K562 (cell line): Measurements from ENCODE around the gene HOXC12. TPM values are rescaled to one million over a fixed set of nuclear protein-coding genes. Genes with fewer than 3 reads are reported as not detected.
A peak's percentile ranks its signal among the peaks of the same experiment; 100 is the strongest.

Experiments
- ATAC-seq: fragments of 200-7000 bp; cut with Tn5 transposase; 3 replicates; pipeline ENCODE4 v1.9.1; 2020; ENCODE audit warnings: moderate library complexity
- BruUV-seq: library from RNA; stranded (reverse); fragments of 400-500 nt; replicated peaks from 2 replicates; lab custom pipeline; 2021; lab: Mats Ljungman, UMichigan
- CTCF ChIA-PET: fragments of 300-600 bp; formaldehyde crosslinking; extraction: SDS; loops from one replicate; lab custom pipeline; 2021; ENCODE audit warnings: low intra/inter-chr PET ratio; lab: Yijun Ruan, JAX
- POLR2A ChIA-PET: fragments of 300-600, 350-650 bp; sonication (Branson Sonifier 250); formaldehyde crosslinking; extraction: SDS; loops from one replicate; lab custom pipeline; 2021; ENCODE audit warnings: antibody characterized with exemption, inconsistent platforms; lab: Yijun Ruan, JAX
- DNase-seq, 4 experiments: peaks; one replicate each; pipeline versions ENCODE4 v3.0.0 to v3.0.0-alpha.2; 2011 to 2018; ENCODE audit warnings: low spot score in 3 of 4, mixed read lengths in 3 of 4; ENCODE audit errors: extremely low read depth in 1 of 4
- FAIRE-seq: peaks from 2 replicates; lab custom pipeline; 2011; peaks lifted over from hg19 to GRCh38; lab: Jason Lieb, UNC
- H2AFZ ChIP-seq: 2 replicates; pipeline ENCODE4 v1.6.0; 2011; ENCODE audit warnings: low read depth, low read length, control low read depth, inconsistent platforms
- H3K27ac ChIP-seq: fragments of 200-600 bp; 3 replicates; pipeline ENCODE4 v1.8.0; 2011; ENCODE audit warnings: low read depth, mild to moderate bottlenecking, control low read depth, inconsistent platforms, low read length, moderate library complexity, mixed read lengths; ENCODE audit errors: extremely low read depth
- H3K27me3 ChIP-seq, 2 experiments: fragments of 300-600 bp in 1 of 2; 2 replicates in 1 of 2; 3 replicates in 1 of 2; pipeline versions ENCODE4 v1.6.0 to v1.8.0; 2011; ENCODE audit warnings: inconsistent platforms in 2 of 2, low read length in 2 of 2, mild to moderate bottlenecking in 1 of 2, mixed read lengths in 1 of 2, moderate library complexity in 1 of 2; ENCODE audit not compliant: control insufficient read depth in 2 of 2, insufficient read depth in 2 of 2
- H3K36me3 ChIP-seq: fragments of 300-600 bp; 3 replicates; pipeline ENCODE4 v1.8.0; 2011; ENCODE audit warnings: mild to moderate bottlenecking, low read length, inconsistent platforms; ENCODE audit not compliant: control insufficient read depth, insufficient read depth
- H3K4me1 ChIP-seq, 2 experiments: fragments of 200-600 bp in 1 of 2; replicated peaks in 1 of 2; 2 replicates in 1 of 2; 3 replicates in 1 of 2; pipeline versions ENCODE4 v1.5.1 to v1.8.0; 2011; ENCODE audit warnings: inconsistent platforms in 2 of 2, low read length in 2 of 2, mild to moderate bottlenecking in 1 of 2, mixed read lengths in 1 of 2, moderate library complexity in 1 of 2; ENCODE audit not compliant: control insufficient read depth in 2 of 2, insufficient read depth in 2 of 2
- H3K4me2 ChIP-seq: 2 replicates; pipeline ENCODE4 v1.6.1; 2011; ENCODE audit warnings: low read length, control low read depth, inconsistent platforms, mixed read lengths; ENCODE audit not compliant: insufficient read depth
- H3K4me3 ChIP-seq: fragments of 200-600 bp; sonication (generic), shearing (Covaris generic); 2 replicates; pipeline ENCODE4 v1.5.1; 2016; ENCODE audit warnings: control low read depth, inconsistent platforms
- H3K79me2 ChIP-seq: fragments of 200-600 bp; 3 replicates; pipeline ENCODE4 v1.8.0; 2011; ENCODE audit warnings: low read length, inconsistent platforms; ENCODE audit not compliant: control insufficient read depth, insufficient read depth
- H3K9ac ChIP-seq, 2 experiments: 2 replicates each; pipeline versions ENCODE4 v1.6.0 to v1.6.1; 2011; ENCODE audit warnings: low read depth in 2 of 2, low read length in 2 of 2, control low read depth in 1 of 2, inconsistent platforms in 1 of 2, mild to moderate bottlenecking in 1 of 2, mixed read lengths in 1 of 2; ENCODE audit not compliant: insufficient read depth in 1 of 2
- H3K9me1 ChIP-seq: one replicate; pipeline ENCODE4 v1.6.0; 2011; ENCODE audit warnings: inconsistent platforms, mild to moderate bottlenecking, low read length, moderate library complexity; ENCODE audit not compliant: control insufficient read depth, insufficient read depth
- H3K9me3 ChIP-seq: replicated peaks from 2 replicates; pipeline ENCODE4 v1.5.1; 2011; ENCODE audit warnings: low read depth, low read length, inconsistent platforms; ENCODE audit not compliant: control insufficient read depth, insufficient read depth
- H4K20me1 ChIP-seq: replicated peaks from 2 replicates; pipeline ENCODE4 v1.6.1; 2011; ENCODE audit warnings: low read length, inconsistent platforms, mixed read lengths; ENCODE audit not compliant: control insufficient read depth, insufficient read depth
- E2F3 ChIP-seq: fragments of 250-450 bp; sonication (Bioruptor Pico); IDR thresholded peaks from 2 replicates; pipeline ENCODE4 v1.4.0; 2020; ENCODE audit warnings: mild to moderate bottlenecking
- KLF6 ChIP-seq: fragments of 250-450 bp; sonication (Bioruptor Pico); IDR thresholded peaks from 2 replicates; pipeline ENCODE4 v1.4.0; 2020; ENCODE audit warnings: mild to moderate bottlenecking, moderate library complexity, borderline replicate concordance
- PURB ChIP-seq: sonication (generic); formaldehyde crosslinking; IDR thresholded peaks from 2 replicates; pipeline ENCODE4 v1.9.0; 2021; ENCODE audit warnings: low read depth, mild to moderate bottlenecking, missing genetic modification reagents
- WGBS: fragments of 100-300 bp; shearing (Covaris generic); methylation state at CpG from one replicate; pipeline ENCODE4 v1.1.6; 2016; ENCODE audit warnings: low coverage, mixed read lengths; ENCODE audit not compliant: insufficient coverage; ENCODE audit errors: missing lambda C conversion rate; 5-methylcytosine and 5-hydroxymethylcytosine counted together
- in situ Hi-C: fragments of 300-500 bp; cut with MboI; formaldehyde crosslinking; loops from 4 replicates; pipeline ENCODE4 v1.15.0; 2018; ENCODE audit warnings: inconsistent platforms, mixed read lengths
- intact Hi-C: fragments of 100-400 bp; cut with micrococcal nuclease; formaldehyde crosslinking; loops from 2 replicates; pipeline ENCODE4 v1.14.2; 2022
- polyA plus RNA-seq, 8 experiments: library from polyadenylated mRNA; depleted of rRNA in 4 of 8; stranded (reverse) in 5 of 8; unstranded in 3 of 8; fragments of >200 nt; fragmentation: Nextera tagmentation in 2 of 8; fragmentation: Illumina TruSeq in 1 of 8; extraction: Ambion mirVana in 2 of 8; extraction: Trizol in 1 of 8; gene quantifications; 2 replicates each; pipeline versions ENCODE4 v1.2.1 to v1.2.3, GENCODE V29; 2011 to 2014; ENCODE audit warnings: inconsistent platforms in 1 of 8, missing spikeins in 1 of 8
- total RNA-seq, 7 experiments: library from RNA; depleted of rRNA in 6 of 7; stranded (reverse); fragments of >200 nt in 6 of 7; fragmentation: Illumina TruSeq in 2 of 7; extraction: Trizol in 2 of 7; gene quantifications; 2 replicates each; pipeline versions ENCODE4 v1.2.1 to v1.2.3, GENCODE V29; 2011 to 2021; ENCODE audit warnings: low replicate concordance in 1 of 7
- TF ChIP-seq, protein P1 (sequence below): sonication (generic); formaldehyde crosslinking; IDR thresholded peaks from 2 replicates; pipeline ENCODE4 v1.8.0; 2022; ENCODE audit warnings: missing genetic modification reagents, mild to moderate bottlenecking, borderline replicate concordance
- TF ChIP-seq, protein P2 (sequence below): IDR thresholded peaks from 2 replicates; pipeline ENCODE4 v1.6.1; 2011; ENCODE audit warnings: borderline replicate concordance, low read depth, mild to moderate bottlenecking, moderate library complexity, low read length; ENCODE audit not compliant: insufficient read depth, poor library complexity, severe bottlenecking
- TF ChIP-seq, protein P3 (sequence below): IDR thresholded peaks from 2 replicates; pipeline ENCODE4 v1.6.1; 2014; ENCODE audit warnings: antibody characterized with exemption
- TF ChIP-seq, protein P4 (sequence below): fragments of 150-350 bp; conservative IDR thresholded peaks from 2 replicates; pipeline ENCODE4 v1.6.1; 2014; ENCODE audit warnings: low read length

HOXC12 gene
- total and polyA plus RNA-seq, 9 of the 15 experiments (the other 6 are each of a cell fraction or from before 2014, with no cell fraction given): 0.04 to 0.36 (median 0.11) TPM; not detected in 1

DNA sequence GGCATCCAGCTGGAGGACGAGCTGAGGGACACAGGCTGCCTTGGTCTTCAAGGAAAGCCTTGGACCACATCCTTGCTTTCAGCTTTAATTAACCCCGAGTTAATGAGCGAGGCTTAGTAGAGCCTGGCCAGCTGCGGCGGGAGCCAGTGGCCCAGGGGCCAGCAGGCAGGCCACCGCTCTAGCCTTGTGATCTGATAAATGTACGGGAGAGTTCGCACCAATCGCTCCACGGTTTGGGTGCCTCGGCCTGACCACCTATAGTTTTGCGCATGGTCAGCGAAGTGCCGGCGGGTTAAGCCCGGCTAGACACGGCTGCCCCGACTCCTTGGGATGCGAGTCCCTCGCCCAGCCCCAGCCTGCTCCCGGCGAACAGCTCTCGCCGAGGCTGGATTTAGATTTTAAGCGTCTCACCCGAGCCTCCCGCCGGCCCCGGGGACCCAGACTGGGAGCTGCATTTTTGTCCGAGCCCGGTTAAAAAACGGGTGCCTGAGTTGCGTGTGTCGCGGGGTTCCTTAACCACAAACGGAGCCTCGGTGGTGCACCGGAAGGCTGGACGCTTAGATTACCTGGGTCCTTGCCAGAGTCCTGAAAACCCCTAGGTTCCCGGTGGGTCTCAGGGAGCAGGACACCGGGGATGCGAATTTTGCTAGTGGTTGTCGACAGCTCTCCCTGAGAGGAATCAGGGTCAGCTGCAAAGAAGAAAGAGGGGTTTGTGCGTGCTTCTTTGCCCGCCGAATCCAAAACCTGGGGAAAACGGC, 2.9 kb upstream of the HOXC12 start:
- no peak overlapping the region for H3K27ac ChIP-seq
- 21% methylated on average over 46 of the region's 47 CpGs for WGBS
- H3K9me1 ChIP-seq: no peaks in the 10 kb centered on the region
- no peak overlapping the region for H3K4me3 ChIP-seq
- peaks cover 6% of the 10 kb centered on the region for H4K20me1 ChIP-seq
- intact Hi-C loops: loop anchor here (1.0 kb wide), 1 partner anchor 184 kb away; no protein-coding TSS in a partner anchor
- peak; percentile 52 for FAIRE-seq
- no peak for DNase-seq
- in situ Hi-C loops: no loop called here
- no peak overlapping the region for H2AFZ ChIP-seq
- 0 out of 4 replicates have a peak overlapping the region, but pooled peaks of 1 of the 2 experiments have one; percentile 22 for H3K9ac ChIP-seq
- no peak for ATAC-seq
- no peaks in the 10 kb centered on the region for H3K79me2 ChIP-seq
- no peak overlapping the region for H3K4me2 ChIP-seq
- peaks cover 12 to 47% of the 10 kb centered on the region in 2 experiments; a peak in 4 of 5 replicates for H3K4me1 ChIP-seq
- H3K9me3 ChIP-seq: no peaks in the 10 kb centered on the region
- POLR2A ChIA-PET: interaction anchor here (0.5 to 1.5 kb wide), 6 partner anchors 10 to 605 kb away, joined by 3 to 4 read pairs (median 4); no protein-coding TSS in a partner anchor
- H3K36me3 ChIP-seq: no peaks in the 10 kb centered on the region
- peaks cover 47 to 66% of the 10 kb centered on the region in 2 experiments for H3K27me3 ChIP-seq
- no TSS peak for BruUV-seq
- CTCF ChIA-PET: no interaction called here
- no peak for TF ChIP-seq PURB
- TF ChIP-seq, protein P1, sequence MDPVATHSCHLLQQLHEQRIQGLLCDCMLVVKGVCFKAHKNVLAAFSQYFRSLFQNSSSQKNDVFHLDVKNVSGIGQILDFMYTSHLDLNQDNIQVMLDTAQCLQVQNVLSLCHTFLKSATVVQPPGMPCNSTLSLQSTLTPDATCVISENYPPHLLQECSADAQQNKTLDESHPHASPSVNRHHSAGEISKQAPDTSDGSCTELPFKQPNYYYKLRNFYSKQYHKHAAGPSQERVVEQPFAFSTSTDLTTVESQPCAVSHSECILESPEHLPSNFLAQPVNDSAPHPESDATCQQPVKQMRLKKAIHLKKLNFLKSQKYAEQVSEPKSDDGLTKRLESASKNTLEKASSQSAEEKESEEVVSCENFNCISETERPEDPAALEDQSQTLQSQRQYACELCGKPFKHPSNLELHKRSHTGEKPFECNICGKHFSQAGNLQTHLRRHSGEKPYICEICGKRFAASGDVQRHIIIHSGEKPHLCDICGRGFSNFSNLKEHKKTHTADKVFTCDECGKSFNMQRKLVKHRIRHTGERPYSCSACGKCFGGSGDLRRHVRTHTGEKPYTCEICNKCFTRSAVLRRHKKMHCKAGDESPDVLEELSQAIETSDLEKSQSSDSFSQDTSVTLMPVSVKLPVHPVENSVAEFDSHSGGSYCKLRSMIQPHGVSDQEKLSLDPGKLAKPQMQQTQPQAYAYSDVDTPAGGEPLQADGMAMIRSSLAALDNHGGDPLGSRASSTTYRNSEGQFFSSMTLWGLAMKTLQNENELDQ (CRISPR knock-in tag): no peak
- TF ChIP-seq, protein P2, sequence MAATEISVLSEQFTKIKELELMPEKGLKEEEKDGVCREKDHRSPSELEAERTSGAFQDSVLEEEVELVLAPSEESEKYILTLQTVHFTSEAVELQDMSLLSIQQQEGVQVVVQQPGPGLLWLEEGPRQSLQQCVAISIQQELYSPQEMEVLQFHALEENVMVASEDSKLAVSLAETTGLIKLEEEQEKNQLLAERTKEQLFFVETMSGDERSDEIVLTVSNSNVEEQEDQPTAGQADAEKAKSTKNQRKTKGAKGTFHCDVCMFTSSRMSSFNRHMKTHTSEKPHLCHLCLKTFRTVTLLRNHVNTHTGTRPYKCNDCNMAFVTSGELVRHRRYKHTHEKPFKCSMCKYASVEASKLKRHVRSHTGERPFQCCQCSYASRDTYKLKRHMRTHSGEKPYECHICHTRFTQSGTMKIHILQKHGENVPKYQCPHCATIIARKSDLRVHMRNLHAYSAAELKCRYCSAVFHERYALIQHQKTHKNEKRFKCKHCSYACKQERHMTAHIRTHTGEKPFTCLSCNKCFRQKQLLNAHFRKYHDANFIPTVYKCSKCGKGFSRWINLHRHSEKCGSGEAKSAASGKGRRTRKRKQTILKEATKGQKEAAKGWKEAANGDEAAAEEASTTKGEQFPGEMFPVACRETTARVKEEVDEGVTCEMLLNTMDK: no peak
- no peak for TF ChIP-seq E2F3 (CRISPR knock-in tag)
- TF ChIP-seq, protein P3, sequence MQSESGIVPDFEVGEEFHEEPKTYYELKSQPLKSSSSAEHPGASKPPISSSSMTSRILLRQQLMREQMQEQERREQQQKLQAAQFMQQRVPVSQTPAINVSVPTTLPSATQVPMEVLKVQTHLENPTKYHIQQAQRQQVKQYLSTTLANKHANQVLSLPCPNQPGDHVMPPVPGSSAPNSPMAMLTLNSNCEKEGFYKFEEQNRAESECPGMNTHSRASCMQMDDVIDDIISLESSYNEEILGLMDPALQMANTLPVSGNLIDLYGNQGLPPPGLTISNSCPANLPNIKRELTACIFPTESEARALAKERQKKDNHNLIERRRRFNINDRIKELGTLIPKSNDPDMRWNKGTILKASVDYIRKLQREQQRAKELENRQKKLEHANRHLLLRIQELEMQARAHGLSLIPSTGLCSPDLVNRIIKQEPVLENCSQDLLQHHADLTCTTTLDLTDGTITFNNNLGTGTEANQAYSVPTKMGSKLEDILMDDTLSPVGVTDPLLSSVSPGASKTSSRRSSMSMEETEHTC: no peak
- TF ChIP-seq, protein P4, sequence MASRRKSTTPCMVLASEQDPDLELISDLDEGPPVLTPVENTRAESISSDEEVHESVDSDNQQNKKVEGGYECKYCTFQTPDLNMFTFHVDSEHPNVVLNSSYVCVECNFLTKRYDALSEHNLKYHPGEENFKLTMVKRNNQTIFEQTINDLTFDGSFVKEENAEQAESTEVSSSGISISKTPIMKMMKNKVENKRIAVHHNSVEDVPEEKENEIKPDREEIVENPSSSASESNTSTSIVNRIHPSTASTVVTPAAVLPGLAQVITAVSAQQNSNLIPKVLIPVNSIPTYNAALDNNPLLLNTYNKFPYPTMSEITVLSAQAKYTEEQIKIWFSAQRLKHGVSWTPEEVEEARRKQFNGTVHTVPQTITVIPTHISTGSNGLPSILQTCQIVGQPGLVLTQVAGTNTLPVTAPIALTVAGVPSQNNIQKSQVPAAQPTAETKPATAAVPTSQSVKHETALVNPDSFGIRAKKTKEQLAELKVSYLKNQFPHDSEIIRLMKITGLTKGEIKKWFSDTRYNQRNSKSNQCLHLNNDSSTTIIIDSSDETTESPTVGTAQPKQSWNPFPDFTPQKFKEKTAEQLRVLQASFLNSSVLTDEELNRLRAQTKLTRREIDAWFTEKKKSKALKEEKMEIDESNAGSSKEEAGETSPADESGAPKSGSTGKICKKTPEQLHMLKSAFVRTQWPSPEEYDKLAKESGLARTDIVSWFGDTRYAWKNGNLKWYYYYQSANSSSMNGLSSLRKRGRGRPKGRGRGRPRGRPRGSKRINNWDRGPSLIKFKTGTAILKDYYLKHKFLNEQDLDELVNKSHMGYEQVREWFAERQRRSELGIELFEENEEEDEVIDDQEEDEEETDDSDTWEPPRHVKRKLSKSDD: no peak
- no peak for TF ChIP-seq KLF6 (CRISPR knock-in tag)
